GM21360 (cell line): Measurements from ENCODE around the gene PRR5.

Experiments
- ATAC-seq: cut with Tn5 transposase; IDR thresholded peaks from one replicate; pipeline ENCODE4 v1.9.1; 2021; ENCODE audit warnings: mild to moderate bottlenecking, moderate library complexity; ENCODE audit not compliant: unreplicated experiment

PRR5 gene

GRCh38 chr22:44691796-44692661, 10.0 kb upstream of the PRR5 start:
- no peak for ATAC-seq

DNA sequence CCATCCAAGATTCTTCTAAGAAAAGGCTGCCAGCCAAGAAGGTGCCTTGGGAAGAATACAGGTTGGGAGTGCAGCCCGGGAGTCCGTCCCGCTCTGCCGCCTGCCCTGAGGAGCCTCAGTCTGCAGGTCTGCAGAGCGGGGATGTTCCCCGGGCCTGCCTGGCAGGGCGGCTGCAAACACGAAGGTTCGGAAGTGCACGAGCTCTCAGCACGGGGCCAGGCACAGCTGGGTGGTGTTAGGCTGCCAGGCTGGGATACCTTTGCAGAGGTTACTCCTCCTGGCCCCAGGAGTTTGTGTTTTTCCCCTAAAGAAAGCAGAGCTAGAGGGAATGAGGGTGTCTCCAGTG, 9.4 kb upstream of the PRR5 start:
- ATAC-seq: no peak

DNA sequence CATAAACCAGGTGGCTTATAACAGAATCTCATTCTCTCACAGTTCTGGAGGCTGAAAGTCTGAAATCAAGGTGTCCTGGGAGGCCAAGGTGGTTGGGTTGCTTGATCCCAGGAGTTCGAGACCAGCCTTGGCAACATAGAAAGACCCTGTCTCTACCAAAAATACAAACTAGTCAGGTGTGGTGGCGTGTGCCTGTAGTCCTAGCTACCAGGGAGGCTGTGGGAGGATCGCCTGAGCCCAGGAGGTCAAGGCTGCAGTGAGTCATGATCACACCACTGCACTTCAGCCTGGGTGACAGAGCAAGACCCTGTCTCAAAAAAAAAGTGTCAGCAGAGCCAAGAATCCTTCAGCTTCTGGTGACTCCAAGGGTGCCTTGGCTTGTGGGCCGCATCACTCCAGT, 8.9 kb upstream of the PRR5 start:
- ATAC-seq: no peak

DNA sequence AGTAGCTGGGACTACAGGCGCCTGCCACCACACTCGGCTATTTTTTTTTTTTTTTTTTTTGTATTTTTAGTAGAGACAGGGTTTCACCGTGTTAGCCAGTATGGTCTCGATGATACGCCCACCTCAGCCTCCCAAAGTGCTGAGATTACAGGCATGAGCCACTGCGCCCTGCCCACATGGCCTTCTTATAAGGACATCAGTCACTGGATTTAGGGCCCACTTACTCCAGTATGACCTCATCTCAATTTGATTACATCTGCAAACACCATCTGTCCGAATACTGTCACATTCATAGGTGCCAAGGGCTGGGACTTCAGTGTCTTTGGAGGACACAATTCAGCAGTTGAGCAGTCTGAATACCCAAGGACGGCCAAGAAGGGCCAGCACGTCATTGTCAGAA, 8.2 kb upstream of the PRR5 start:
- no peak for ATAC-seq

- no peak for ATAC-seq
These were observed 4.4 kb upstream of the PRR5 start for GRCh38 chr22:44697423-44698141.

DNA sequence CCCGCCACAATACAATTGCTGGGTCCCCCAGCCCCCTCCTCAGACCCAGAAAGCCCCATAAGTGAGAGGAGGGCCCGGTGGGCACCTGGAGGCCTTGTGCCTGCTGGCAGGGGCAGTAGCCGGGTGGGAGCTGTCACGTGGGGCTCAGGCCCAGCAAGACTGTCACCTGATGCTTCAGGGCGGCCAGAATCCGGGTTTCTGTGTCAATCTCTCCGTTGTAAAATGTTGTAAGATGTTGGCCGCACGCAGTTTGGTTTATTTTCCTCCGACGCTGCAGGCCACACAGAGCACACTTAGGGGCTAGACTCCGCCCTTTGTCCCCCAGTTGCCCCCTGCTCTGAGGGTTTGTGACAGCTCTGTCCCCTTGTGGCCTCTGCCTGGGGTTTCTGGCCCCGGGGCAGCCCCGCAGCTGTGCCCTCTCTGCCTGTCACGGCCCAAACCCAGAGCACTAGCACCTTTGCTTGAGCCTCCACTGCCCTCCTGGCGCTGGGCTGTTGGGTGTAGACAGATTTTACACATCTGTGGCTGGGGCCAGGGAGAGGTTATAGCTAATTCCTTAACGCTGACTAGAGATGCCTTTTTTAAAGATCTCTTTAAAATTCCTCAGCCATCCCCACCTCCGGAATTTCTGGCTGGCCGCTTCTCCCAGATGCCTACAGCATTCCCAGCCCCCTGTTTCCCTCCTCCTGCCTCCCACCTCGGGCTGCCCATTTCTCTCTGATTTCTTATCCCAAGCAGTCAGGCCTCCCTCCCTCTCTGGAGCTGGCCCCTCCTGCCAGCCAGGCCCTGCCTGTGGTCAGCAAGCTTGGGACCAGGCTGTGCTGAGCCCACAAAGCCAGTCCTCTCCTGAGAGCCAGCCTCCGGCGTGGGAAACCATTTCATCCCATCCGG, 3.2 kb upstream of the PRR5 start:
- ATAC-seq: no peak

GRCh38 chr22:44700456-44700855, 1.5 kb upstream of the PRR5 start:
- no peak for ATAC-seq

DNA sequence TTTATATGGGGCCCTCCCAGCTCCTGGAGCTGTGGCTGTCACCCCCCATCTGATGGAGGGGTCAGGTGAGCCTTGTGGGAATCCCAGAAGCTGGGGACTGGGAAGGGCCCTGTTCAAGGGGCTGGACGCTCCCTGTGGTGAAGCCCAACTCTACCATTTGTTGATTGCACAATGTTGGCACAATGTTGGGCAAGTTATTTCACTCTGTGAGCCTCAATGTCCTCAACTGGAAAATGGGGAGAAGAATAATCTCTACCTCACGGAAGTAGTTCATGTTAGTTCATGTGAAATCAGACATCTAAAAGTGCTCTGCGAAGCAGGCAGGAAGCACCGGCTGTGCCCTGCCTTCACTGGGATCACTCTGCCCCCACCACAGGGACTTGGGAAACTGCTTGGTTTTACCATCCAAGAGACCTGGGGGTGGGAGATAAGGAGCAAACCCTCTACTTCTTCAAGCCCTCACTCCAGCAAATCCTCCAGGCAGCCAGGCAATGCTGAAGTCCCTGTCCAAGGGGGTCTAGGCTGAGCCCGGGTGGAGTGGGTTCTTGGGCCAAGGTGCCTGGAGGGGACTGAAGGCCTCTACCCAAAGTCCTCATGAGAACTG, 715 bp upstream of the PRR5 start:
- ATAC-seq: no peak

DNA sequence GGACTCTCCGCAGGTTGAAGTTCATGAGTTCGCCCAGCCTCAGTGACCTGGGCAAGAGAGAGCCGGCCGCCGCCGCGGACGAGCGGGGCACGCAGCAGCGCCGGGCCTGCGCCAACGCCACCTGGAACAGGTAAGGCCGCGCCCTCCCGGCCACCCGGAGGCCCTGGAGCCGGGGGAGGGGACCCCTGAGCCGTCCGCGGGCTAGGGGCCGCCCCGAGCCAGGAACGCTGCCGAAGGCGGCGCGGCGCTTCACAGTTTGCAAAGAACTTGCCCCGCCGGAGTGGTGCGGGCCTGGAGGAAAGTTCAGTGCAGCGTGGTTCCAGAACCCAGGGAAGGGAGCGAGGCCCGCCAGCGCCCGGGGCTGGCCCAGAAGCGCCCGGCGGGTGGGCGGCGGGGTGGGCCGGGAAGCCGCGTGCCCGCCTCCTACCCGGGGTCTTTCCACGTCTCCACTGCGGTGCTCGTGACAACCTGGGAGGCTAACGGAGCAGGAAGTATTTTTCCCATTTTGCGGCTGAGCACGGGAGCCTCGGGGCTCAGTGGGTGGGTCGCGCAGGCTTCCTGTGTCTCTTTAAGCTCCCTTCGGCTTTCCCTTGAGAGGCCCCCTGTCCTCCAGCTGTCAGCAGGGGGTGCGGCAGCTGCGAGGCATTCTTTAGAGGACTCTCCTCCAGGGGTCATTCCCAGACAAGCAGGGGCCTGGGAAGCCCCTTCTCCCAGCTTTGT, 635 bp downstream of the PRR5 start:
- peak; percentile 10 for ATAC-seq

DNA sequence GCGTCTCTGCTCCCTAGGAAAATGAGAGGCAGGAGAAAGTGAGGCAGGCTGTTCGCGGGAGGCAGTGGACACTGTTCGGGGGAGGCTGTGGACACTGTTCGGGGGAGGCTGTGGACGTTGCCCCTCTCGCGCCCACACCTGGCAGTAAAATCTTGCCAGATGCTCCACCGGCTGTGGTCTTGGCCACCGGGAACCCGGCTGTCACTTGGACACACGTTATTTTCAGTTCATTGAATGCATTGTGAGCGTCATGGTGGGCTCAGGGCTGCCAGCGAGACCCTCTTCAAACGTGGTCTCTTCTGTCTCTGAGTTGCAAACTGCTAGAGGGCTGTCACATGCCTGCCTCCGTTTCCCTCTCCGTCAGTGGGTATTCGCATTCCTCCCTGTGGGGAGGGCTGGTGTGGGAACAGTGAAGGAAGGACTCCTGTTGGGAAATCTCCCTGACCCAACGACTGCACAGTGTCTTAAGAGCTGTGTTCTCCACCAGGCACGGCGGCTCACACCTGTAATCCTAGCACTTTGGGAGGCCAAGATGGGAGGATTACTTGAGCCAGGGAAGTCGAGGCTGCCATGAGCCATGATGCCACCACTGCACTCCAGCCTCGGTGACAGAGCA, 1.4 kb downstream of the PRR5 start:
- ATAC-seq: no peak

GRCh38 chr22:44704159-44705021, 2.4 kb downstream of the PRR5 start:
- no peak for ATAC-seq

- ATAC-seq: no peak
These were observed 3.0 kb downstream of the PRR5 start for GRCh38 chr22:44705022-44705297.

DNA sequence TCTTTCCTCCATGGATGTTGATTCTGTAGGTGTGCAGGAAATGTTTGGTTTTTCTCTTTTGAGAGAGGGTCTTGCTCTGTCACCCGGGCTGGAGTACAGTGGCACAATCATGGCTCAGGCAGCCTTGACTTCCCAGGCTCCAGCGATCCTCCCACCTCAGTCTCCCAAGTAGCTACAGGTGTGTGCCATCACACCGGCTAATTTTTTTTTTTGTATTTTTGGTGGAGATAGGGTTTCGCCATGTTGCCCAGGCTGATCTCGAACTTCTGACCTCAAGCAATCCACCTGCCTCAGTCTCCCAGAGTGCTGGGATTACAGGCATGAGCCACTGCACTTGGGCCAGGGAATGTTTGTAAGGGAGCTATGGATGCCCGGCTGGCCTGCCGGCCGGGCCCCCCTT, 4.5 kb downstream of the PRR5 start:
- ATAC-seq: no peak

DNA sequence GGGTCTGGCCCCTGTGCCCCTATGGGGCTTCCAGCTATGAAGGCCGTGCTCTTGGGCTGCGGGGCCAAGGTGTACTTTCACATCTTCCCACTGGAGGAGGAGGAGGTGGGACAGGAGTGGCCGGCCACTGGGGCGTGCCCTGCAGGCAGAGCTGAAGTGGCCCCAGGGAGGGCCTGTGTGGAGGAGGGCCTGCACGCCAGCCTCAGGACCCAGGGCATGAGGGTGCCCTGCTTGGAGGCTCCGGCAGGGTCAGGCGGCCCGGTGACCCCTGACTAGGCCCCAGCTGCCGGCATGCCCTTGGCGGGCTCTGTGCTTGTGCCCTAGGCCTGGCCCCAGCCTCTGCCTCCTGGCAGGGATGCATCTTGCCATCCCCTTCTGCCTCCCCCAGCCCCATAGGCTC, 5.2 kb downstream of the PRR5 start:
- ATAC-seq: no peak

DNA sequence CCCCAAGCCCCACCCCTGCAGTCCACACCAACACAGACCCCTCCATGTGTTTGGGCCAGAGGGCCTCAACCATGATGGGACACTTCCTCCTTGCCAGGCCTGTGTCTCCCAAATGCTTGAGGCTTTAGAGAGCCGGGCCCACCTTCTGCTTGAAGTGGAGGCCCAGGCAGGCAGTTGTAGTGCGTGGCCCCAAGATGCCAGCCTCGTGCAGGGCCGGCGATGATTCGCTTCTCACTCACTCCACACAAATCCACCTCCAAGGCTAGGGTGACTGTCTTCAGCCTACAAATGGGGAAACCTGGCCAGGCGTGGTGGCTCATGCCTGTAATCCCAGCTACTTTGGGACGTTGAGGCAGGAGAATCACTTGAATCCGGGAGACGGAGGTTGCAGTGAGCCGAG, 5.7 kb downstream of the PRR5 start:
- no peak for ATAC-seq

GRCh38 chr22:44709881-44710392, 7.9 kb downstream of the PRR5 start:
- ATAC-seq: no peak

DNA sequence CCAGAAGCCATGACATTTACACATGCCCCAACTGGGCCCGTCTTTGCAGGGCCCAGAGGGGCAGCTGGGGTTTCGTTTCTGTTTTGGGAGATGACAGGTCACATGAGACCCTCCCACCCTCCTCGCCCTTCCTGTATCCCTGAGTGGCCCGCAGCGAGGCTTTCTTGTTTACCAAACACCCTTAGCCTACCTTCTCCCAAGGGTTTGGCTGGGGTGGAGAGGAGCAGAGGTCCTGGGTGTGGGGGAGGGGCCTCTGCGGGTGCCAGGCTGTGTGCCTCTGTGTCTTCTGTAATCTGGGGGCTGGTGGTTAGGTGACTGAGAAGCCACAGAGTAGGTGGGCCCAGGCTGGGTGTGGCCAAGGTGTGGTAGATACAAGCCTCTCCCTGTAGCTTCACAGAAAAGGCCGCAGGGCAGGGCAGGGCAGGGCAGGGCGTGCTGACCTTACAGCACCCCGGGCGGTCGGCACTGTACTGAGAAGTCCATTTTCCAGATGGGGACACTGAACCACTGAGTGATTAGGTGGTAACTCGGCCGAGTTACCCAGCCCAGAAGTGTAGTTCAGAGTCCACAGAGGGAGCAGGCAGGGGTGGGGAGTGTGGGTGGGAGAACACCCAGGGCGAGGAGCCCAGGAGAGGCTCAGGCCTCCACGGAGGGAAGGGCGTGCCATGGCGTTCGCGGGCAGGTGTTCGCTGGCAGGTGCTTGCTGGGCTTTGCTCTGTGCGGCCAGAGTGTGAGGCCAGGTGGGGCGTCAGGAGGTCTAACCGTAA, 8.7 kb downstream of the PRR5 start:
- ATAC-seq: no peak

DNA sequence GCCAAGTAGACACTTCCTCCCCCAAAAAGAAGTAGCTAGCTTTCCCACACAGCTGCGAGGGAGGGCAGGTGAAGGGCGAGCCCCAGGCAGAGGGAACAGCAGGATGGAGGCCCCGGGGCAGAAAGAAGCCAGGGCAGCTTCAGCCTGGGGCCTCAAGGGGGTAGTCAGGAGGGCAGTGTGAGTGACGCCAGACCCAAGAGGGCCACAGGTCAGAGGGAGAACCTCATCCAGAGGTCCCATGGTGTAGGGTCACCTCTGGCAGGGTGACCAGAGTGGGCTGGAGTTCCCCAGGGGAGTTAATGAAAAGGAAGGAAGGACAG, 9.2 kb downstream of the PRR5 start:
- no peak for ATAC-seq
